GM19397 (cell line): Measurements from ENCODE around the gene LDAH.

Experiments
- ATAC-seq: cut with Tn5 transposase; IDR thresholded peaks from one replicate; pipeline ENCODE4 v1.9.1; 2021; ENCODE audit warnings: mild to moderate bottlenecking, moderate library complexity; ENCODE audit not compliant: unreplicated experiment

Gene LDAH

DNA sequence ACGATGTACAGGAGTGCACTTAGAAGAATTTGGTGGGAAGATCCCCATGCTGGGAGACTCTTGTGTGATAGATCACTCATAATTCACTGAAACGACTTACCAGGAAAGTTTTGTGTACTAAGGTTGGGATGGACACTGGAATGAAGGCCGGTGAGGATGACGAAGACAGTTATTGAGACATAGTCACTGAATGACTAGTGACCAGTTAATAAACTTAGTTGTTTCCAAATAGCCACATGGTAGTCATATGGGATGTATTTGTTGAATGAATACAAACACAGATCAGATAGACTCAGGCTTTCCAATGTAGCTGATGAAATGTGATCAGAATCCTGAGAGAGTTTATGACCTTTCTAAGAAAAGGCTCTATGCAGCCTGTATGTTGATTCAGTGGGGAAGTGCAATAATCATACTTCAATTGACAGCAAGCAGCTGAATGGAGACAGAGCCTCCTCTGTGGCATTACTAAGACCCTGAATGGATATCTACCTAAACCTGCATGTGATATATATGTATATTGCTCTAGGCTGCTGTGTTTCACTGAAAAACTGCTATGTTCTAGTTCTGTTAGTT, 135.6 kb downstream of the LDAH start:
- no peak for ATAC-seq

DNA sequence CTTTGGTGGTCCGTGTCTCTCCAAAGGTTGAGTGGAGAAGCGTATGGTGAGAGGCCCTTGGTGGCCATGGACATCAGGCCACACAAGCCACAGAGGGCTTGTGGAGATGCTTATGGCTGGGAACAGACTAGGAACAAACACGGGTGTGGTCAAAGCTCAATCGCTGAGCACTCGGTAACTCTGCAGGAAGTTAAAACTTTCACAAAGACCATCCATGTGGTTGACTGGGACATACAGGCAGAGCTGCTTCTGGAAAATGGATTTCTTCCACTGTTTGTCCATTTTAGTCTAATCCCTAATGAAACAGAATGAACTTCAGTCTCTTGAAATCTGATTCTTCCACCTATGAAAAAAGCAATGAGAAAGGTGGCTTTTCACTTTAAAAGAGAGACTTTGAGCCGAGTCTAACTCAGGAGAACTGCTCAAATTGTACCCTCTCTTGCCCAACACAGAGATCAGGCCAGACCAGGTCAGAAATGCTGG, 138.3 kb downstream of the LDAH start:
- ATAC-seq = no peak

DNA sequence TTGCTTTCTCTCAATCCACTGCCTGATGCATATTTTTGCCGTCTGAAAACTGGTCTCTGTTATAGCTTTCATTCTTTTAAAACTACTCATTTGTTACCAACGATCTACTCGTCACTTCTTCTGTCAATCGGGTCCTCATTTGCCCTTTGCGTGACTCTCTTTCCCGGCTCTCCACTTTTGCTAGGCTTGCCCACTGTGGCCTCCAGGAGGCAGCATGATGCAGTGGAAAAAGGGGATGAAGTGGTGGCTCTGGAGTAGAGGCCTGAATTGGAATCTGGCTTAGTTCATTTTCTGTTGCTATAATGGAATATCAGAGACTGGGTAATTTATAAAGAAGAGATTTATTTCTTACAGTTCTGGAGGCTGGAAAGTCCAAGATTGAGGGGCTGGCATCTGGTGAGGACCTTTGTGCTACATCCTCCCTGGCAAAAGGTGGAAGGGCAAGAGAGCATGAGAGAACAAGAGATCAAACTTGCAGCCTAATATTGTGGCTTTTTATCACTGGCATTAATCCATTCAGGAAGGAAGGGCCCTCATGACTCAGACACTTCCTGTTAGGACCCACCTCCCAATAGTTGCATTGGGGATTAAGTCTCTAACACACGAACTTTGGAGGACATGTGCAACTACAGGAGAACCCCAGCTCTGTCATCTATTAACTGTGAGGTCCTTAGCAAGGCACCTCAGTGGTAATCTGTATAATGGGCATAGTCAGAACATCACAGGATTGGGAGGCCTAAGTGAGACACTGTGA, 140.6 kb downstream of the LDAH start:
- ATAC-seq = no peak

DNA sequence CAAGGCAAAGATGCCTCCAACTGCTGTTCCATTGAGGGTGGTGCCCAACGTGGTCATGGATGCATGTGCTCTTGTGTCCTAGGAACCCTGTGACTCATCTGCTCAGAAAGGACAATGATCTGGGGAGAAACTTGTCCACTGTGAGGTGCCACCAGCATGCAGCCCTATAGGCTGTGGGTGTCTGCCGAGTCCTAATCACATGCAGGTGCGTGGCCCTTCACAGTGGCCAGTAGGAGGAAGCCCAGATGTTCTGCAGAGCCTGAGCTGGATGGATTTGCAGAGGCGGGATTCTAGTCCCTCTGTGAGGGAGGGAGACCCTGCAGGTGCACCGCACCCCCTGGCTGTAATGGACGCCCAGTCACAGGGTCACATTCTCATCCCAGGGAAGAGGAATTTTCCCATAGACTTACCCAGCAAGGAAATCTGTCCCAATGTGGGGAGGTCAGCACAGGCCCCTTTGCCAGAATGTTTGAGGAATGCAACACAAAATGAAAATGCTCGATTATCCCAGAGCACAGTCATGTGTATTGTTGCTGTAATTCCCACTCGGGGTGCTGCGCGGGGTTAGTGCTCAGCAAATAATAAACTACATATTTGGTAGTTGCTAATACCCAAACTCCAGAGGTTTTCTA, 142.0 kb downstream of the LDAH start:
- no peak for ATAC-seq

DNA sequence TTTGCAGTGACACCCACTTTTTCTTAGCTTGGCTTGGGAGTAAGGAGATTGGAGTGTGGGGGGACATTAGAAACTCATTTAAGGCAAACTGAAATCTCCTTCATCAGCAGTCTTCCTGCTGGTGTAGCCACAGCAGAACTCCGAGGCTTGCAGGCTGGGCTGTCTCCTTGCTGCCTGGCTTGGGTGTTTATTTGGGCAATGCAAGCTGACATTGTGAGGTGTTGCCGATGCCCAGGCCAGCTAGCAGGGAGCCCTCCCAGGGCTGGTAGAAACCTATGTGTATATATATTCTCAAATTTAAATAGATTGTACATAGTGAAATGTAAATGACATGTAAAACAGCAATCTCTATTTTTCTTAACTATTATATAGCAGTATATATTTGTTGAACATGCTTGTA, 144.1 kb downstream of the LDAH start:
- no peak for ATAC-seq

DNA sequence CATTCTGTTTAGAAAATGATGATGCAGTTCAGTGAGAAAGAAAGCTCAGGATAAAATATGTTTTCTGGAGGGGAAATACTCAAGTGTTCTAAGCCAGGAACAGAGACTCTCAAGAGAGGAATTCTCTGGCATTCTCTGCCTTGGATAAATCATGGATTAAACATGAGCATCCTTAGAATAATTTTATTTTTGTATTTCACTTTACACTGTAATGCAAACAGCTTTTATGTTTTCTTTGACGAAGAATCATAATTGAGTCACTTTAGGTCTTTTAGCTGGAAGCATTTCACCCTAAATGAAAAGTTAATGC, 144.9 kb downstream of the LDAH start:
- ATAC-seq = no peak

DNA sequence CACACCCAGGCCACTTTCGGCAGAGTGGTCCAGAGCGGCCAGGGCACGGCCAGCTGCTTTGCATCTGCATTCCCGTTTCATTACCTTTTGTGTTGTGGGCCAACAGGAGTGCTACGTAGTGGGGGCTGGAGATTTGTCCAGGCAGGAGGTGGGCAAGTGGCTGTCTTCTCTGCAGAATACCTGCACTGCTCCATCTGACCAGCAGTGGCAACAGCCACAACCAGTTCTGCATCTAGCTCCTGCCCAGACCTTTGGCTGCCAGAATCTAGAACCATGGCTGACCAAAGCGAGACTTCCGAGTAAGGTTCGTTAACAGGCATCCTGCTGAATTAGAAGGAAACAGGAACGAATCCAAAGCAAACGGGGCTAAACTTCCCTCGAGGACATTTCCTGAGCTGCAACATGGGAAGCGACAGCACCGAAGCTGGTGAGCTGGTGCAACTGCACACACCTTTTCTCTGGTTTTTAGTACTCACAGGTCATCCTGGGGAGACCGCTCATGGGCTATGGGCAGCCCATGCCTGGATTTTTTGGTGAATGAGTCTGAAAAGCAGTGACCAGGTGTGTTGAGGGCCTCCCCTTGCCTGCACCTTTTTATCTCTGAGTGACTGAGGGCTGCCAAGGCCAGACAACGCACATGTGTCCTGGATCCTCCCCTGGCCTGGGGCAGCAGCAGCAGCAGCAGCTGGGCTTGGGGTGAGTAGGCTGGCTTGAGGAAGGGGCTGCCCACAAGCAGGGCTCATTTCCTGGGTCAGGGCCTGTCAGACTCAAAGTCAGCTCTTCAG, 145.4 kb downstream of the LDAH start:
- peak; percentile 26 for ATAC-seq

DNA sequence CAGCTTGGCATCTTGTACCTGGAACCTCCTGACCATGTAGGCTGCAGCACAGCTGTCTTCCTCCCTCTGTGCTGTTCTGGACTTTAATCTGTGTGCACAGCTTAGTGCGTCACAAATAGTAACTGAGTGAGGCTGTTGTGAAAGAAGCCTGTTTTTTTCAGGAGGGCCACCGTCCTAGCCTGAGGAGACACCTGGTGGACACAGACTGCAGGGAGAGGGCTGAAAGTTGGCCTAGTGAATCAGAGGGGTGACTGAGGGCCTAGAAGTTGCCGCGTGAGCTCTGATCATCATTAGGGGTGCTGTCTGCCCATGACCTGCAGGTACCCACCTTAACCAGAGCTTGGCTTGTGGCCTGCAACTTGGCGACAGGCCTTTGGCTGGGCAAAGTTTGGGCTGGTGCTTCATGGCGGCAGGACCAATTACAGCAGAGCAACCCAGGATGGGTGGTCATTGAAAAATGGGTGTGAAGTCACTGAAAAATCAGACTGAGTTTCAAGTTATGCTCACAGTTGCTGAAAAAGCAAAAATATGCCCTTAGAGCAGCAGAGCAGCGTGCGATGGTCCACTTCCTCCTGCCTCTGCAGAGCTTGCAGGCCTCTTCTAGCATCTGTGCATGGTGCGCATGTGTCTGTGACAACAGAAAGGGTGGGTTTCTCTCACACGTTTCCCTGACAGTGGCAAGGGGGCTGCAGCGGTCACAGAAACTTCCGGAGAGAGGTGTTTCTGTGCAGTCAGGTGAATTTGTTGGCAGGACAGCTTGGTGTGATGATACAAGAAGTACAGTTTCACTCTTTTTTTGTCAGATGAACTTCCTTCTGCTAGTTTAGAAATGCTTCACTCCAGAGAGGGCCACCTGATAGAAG, 146.3 kb downstream of the LDAH start:
- peak; percentile 41 for ATAC-seq

DNA sequence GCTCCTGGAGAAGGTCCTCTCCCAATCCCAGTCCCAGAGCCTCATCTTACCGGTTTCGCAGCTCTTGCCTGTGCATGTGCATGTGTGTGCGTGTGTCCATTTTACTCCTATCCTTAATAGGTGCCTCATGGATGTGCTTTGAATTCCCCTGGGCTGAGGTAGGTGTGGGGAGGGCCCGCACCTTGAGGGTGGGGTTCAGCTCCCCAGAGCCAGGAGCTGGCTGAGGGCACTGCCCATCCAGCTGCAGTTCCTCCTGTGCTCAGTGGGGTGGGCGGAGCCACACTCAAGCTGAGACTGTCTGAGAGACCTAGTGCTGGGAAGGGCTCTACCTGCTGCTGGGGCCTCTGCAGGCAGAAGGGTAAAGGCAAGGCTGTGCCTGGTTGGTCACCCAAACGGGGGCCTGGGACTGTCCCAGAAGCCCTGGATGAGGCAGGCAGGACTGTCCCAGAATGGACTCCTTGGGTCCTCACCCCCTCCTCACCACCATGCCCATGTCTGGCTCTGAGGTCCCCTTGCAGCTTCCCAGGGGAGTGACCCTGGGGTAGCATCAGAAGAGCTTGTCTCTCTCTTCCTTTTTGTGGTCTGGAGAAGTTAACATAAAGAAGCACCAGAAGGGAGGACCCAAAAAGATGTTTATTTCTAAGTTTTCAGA, 147.1 kb downstream of the LDAH start:
- peak; percentile 68 for ATAC-seq

DNA sequence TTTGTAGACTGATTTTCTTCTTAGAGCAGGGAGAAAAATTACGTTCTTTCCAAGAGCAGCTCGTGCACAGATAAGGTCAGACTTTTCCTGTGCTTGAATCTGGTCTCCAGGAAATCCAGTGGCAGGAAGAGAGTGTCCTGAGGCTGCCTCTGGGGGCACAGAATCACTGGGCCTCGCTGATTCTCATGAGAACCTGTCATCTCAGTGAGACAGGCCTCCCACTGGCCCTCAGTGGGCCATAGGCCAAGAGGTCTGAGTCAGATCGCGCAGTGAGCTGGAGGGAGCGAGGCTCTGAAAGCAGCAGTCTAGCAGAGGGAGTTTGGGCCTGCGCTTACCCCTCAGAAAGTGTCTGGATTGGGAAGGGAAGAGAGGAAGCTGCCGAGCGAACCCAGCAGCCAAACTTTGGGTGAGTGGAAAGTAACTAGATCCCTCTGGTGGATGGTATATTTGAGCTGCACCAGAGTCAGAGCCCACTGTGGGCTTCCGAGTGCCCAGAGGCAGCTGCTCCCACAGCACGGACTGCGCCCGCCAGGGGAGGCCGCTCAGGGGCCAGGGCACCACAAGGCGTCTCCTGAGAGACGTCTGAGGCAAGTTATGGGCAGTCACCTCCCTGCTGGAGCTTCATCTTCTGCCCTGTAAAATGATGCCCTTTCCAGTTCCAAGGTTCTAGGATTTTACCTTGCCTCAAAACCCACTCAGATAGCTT, 147.8 kb downstream of the LDAH start:
- no peak for ATAC-seq

DNA sequence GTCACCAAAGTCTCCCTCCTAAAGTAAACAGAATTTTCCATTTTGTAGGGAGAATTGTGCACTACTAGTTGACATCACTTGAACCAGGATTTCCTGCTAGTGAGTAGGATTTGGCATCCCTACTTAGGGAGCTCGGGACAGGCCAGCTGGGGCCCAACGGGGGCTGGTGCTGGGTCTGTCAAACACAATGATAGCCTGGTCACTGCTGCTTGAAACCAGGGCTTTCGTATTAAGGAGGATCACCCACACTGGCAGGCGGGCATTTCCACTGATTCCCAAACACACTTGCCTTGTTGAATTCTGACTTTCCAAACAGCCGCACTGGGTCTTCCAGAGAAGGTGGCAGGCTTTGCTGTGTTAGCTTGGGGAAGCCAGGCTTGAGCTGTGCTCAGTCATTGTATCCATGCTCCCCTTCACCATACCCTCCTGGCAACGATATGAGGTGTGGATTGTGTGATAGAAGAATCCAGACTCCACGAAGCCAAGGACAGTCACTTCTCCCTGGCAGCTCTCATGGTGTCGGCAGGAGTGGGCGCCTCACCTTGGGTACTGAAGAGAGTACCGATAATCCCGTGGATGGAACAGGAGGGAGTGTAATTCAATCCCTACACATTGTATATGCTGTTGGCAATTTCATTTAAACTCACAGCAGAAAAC, 148.5 kb downstream of the LDAH start:
- no peak for ATAC-seq

DNA sequence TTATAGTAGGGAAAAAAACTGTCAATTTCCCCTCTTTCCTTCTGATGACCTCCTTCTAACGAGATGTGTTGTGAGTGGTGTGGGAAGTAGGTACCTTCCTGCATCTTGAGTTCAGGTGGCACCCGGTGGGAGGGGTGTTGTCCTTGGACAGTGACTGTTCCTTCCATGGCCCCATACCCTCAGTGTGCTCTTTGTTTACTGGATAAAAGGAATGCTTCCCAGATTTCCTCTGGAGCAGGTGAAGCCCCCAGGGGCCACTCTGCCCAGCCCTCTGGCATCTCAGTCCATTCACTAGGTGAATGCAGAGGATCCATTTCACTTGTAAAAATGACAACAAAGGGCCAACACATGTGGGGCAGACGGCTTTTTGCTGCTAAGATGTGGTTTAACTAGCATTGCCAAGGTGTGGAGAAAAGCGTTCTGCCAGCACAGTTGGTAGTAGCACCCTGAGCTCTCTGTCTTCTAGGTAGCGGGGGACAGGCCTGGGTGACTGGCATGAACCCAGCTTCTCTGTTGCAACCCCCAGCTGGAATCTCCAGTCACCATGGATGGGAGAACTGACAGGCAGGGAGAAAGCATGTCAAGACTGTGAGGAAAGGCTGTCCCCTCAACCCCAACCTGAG, 149.1 kb downstream of the LDAH start:
- ATAC-seq = no peak

DNA sequence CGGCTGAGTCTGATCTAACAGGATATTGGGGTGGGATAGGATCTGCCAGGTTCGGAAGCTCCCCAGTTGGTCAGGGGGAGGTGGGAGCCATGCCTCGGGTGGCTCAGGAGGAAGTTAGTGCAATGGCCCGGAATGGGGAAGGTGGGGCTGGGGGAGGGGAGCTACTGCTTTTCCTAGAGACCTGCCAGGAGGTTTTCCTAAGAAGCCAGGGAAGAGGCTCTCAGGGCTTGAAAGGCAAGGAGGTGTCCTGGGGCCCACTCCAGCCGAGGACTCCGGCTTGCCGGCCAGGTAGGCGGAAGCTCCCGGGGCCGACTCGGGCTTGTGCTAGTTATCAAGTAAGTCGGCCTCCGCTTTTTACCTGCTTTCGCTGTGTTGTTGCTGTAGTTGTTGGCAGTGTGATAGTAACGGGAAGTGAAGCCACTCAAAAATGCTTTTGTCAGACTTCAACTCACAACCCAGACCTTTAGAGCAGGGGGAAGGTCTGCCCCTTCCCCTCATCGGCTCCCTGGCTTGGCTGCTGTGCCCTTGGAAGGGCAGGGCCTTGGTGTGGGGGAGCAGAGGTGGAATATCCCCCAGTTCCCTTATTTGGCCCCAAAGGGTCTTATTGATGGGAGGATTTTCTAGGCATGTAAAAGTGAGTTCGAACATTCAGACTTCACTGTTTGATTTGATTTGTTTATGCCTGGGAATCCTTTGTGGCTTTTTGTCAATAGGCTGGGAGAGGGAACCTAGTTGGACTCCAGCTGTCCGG, 150.5 kb downstream of the LDAH start:
- ATAC-seq = no peak

DNA sequence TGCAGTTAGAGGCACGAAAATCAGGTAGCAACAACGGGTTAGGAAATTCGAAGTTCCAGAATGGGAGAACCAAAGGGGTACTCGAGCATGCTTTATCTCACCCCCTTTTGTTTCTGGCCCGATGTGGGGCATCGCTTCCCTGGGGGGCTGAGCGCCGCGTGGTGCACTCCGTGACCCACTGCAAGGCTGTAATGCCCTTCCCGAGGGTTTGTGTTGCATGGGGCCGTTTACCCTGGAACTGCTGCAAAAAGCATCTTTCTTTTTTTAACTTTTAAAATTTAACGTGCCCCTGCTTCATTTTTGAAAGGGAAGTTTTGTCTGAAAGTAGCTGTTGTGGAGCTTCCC, 151.2 kb downstream of the LDAH start:
- no peak for ATAC-seq

DNA sequence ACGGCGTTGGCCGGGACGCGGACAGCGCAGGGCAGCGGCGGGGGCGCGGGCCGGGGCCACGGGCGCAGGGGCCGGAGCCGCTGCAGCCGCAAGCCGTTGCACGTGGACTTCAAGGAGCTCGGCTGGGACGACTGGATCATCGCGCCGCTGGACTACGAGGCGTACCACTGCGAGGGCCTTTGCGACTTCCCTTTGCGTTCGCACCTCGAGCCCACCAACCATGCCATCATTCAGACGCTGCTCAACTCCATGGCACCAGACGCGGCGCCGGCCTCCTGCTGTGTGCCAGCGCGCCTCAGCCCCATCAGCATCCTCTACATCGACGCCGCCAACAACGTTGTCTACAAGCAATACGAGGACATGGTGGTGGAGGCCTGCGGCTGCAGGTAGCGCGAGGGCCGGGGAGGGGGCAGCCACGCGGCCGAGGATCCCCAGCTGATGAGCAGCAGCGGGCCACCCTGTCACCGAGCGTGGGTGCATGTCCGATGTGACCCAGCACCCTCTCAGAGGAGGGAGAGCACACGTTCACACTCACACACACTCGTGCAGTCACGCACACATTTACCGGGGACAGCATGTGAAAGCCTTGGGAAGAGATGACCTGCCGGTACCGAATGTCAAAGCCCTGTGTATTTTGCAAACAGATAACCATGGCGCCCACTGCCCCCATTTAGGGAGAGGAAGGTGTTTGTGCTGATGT, 151.7 kb downstream of the LDAH start:
- no peak for ATAC-seq

DNA sequence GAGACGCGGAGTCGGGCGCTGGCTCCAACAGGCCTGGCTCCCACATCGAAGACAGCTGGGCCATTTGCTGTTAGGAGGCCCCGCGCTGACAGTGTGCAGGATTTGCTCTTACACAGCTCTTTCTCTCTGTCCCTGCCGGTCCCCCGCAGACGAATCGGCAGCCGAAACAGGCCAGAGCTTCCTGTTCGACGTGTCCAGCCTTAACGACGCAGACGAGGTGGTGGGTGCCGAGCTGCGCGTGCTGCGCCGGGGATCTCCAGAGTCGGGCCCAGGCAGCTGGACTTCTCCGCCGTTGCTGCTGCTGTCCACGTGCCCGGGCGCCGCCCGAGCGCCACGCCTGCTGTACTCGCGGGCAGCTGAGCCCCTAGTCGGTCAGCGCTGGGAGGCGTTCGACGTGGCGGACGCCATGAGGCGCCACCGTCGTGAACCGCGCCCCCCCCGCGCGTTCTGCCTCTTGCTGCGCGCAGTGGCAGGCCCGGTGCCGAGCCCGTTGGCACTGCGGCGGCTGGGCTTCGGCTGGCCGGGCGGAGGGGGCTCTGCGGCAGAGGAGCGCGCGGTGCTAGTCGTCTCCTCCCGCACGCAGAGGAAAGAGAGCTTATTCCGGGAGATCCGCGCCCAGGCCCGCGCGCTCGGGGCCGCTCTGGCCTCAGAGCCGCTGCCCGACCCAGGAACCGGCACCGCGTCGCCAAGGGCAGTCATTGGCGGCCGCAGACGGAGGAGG, 152.4 kb downstream of the LDAH start:
- no peak for ATAC-seq
